Inflammatory macrophage treated with lipopolysaccharide for 4 hours (primary cell): ENCODE measurements around the gene SLC16A6.
"Not testable (repeated sequence)": the region's sequence is repeated elsewhere in the genome, so short reads cannot be mapped to it uniquely, and the experiment has no call there.

Source experiments
- DNase-seq: peaks from one replicate; pipeline ENCODE4 v3.0.0-alpha.2; 2020

The SLC16A6 gene

DNA sequence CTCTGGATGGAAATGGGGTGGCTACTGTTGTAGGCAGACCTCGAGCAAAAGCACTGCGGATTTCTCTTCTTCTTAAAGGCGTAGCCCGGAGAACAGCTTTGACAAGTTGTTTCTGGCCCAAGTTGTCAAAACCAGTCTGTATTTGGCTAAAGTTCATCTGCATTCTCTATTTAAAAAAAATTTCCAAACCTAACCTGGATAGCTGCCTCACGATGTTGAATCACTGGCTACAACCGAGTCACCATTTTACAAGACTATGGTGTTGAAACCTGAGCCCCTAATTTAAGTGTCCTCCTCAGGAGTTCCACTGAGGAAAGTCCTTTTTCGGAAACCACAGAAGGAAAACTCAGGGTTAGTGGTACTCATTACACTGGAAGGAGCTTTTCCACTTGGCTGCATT lies 1.5 kb downstream of the SLC16A6 start:
- no peak for DNase-seq

- peak; percentile 82 for DNase-seq
These were observed 2.1 kb downstream of the SLC16A6 start for GRCh38 chr17:68288804-68289203.

- peak; percentile 90 for DNase-seq
These were observed 2.6 kb downstream of the SLC16A6 start for GRCh38 chr17:68288375-68288774.

- DNase-seq = not testable (repeated sequence)
These were observed 9.0 kb downstream of the SLC16A6 start for GRCh38 chr17:68281965-68282364.

DNA sequence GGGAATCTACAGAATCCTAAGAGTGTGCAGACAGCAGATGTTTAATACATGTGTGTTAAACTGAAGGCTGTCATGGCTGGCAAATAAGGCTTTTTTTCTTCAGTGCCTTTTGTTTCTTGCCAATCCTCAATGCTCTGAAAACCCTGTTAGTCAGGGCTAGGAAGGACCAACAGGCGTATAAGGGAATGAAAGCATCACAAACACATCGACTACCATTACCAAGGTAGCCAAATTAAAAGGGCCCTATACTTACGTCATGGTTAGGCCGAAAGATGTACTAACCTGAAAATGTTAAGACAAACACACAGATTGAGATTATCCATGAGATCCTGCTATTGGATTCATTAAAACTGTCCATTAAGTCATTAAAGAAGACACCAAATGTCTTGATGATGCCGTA lies 13.1 kb downstream of the SLC16A6 start:
- DNase-seq = no peak

DNA sequence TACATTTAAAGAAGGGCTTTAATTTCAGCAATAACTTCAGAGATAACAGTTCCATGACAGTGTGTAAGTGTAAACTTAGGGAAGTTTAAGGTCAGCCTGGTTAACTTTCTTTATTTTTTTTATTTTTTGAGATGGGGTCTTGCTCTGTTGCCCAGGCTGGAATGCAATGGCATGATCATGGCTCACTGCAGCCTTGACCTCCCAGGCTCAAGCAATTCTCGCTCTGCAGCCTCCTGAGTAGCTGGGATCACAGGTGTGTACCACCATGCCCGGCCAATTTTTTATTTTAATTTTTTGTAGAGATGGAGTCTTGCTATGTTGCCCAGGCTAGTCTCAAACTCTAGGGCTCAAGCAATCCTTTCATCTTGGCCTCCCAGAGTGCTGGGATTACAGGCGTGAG lies 14.6 kb downstream of the SLC16A6 start:
- DNase-seq = not testable (repeated sequence)

DNA sequence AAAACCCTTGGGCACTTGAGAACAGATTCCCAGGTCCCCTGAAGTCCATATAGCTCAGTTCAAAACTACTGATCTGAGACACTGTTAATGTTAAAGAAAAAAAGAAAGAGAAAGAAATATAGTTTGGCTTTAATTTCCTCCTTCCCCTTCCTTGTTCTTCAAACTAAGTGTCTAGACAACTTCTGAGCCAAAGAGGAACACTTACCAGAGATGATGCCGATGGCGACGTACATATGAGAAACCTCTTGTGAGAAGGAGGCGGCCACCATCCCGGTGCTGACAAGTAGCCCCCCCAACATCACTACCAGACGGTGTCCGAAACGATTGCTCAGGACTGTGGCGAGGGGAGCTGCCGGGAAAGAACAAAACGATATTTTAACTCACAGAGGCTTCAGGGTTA lies 17.2 kb downstream of the SLC16A6 start:
- DNase-seq = peak; percentile 66

DNA sequence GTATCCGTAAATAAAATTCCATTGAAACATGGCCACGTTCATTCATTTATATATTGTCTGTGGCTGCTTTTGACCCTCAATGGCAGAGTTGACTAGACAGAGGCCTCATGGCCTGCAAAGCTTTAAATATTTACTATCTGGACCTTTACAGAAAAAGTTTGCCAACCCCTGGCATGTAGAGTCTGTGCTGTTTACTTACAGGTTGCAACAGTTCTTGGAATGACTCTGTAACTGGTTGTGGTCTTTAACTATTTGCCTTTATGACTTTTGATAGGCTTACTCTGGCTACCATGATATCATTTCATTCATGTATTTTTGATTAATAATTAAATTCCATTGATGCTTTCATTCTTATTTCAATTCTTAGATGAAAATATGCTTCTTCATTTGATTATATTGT lies 25.1 kb downstream of the SLC16A6 start:
- DNase-seq = not testable (repeated sequence)

DNA sequence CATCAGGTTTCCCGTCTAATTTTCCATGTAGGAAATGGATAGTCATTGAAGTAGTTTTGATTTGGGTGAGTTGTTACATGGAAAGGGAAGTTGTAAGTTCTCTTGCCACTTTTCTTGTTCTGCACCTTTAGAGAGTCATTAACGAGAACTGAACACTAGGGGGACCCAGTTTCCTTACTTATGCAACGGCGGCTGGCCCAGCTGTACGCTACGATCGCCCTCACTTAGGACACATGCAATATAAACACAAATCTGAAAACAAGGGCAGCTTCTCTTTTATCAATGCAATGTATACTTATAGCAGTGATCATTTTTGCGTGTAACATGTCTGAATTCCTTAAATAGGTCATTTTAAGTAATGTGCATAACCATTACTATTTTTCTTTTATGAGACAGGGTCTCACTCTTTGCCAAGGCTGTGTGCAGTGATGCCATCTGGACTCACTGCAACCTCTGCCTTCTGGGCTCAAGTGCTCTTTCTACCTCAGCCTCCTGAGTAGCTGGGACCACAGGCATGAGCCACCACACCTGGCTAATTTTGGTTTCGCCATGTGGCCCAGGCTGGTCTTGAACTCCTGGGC lies 27.7 kb downstream of the SLC16A6 start:
- peak; percentile 63 for DNase-seq

GRCh38 chr17:68262467-68262866 lies 28.5 kb downstream of the SLC16A6 start:
- not testable (repeated sequence) for DNase-seq

- no peak for DNase-seq
These were observed 30.7 kb downstream of the SLC16A6 start for GRCh38 chr17:68260051-68260762.

DNA sequence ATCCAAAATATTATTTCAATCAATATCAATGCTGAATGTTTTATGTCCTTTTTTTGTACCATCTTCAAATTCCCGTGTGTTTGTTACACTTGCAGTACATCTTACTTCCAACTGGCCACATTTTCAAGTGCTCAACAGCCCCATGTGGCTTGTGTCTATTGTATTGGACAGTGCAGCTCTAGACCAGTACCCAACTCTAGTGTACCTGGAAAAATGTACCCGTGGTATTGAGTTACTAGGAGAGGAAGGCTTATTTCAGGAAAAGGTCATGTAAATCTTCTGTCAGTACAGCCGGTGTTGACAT lies 31.3 kb downstream of the SLC16A6 start:
- not testable (repeated sequence) for DNase-seq

- peak; percentile 43 for DNase-seq
These were observed 31.9 kb downstream of the SLC16A6 start for GRCh38 chr17:68258890-68259647.

- DNase-seq = peak; percentile 27
These were observed 33.0 kb downstream of the SLC16A6 start for GRCh38 chr17:68257934-68258333.

GRCh38 chr17:68256701-68257100 lies 34.2 kb downstream of the SLC16A6 start:
- not testable (repeated sequence) for DNase-seq

DNA sequence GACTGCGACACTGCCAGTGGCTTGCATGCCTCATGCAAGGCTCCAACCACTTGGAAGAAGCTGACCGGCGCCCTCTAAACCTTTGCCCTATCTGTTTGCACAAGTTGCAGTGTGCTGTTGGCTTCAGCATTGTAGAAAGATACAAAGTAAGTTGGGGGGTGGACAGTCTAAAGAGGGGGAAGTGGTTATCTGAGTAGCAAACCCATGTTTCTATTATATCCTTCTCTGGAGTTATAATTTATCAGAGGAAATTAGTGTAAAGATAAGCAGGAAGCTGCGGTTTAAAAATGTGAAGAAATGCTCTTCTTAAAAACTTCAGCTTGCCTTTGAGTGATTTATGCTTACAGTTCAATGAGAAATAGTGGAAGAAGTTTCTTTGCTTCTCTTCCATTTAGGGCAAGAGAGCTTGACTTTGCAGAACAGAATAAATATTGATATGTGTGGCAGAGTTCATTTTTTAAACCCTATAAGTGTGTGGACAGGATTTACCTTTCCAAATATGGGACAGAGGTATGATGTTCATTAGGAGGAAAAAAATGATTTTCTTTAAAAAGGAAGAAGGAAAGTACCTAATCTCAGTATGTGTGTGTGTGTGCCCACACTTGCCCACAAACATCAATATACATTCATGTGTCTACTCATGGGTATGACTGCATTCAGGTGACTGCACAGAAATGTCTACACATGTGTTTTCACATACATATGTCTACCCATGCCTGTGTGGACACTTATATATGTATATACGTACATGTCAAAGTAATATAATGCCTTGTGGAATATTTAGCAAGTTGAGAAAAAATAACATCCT lies 35.0 kb downstream of the SLC16A6 start:
- peak; percentile 50 for DNase-seq

DNA sequence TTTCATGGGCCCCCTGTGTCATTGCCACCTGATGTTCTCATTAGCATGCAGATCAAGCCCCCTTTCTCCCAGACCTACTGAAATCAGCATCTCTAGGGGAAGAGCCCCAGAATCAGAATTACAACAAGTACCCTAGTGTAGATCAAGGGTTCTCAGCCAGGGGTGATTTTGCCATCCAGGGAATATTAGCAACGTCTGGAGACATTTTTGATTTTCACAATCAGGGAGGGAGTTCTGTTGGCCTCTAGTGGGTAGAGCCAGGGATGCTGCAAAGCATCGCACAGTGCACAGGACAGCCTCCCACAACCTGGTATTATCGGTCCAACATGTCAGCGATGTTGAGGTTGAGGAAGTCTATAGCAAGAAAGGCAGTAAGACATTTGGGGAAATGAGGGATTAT lies 35.8 kb downstream of the SLC16A6 start:
- no peak for DNase-seq

- DNase-seq = not testable (repeated sequence)
These were observed 37.5 kb downstream of the SLC16A6 start for GRCh38 chr17:68253426-68253825.

DNA sequence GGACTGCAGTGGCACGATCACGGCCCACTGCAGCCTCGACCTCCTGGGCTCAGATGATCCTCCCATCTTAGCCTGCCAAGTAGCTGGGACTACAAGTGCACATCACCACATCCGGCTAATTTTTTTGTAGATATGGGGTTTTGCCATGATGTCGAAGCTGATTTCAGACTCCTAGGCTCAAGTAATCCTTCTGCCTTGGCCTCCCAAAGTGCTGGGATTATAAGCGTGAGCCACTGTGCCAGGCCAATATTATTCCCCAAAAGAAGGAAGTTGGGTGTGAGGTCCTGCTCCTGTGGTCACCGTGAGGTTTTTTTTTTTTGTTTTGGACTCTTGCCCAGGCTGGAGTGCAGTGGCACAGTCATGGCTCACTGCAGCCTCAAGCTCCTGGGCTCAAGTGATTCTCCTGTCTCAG lies 41.6 kb downstream of the SLC16A6 start:
- DNase-seq = peak; percentile 62

- DNase-seq = peak; percentile 85
These were observed 42.0 kb downstream of the SLC16A6 start for GRCh38 chr17:68248891-68249290.

DNA sequence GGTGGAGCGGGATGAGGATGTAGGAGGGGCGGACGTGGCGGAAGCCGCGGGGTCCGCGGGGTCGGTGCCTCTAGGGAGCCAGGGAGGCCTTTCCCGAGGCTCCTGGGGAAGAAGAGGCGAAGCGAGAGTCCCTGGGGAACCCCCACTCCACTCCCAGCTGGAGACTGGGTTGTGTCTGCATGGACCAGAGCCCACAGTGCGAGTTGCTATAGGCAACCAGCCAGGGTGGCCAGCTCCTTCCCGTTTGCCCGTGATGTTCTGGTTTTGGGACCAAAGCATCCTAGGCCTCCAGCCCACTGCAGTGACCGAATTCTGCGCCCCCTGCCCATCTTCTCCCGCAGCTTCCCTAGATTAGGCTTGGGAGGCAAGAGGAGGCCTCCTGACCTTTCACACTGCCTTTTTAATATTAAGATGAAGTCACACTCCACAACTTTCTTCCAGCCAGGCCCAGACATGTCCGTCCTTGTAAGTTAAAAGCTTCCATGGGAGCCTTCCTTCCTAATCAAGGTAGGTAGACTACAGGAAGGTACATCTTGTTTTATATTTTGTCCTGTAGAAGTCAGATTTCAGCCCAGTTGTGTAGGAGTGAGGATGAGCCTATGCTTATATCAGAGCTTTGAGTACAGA lies 42.6 kb downstream of the SLC16A6 start:
- DNase-seq = peak; percentile 70

- DNase-seq = peak; percentile 96
These were observed 43.3 kb downstream of the SLC16A6 start, which contains the start of gene AMZ2 for GRCh38 chr17:68247445-68248198. TSS of gene AMZ2 (plus strand) at chr17:68248043. CDS start at chr17:68250188, 2,145 bp downstream.
